CD4-positive, alpha-beta T cell treated with Interferon gamma for 1 hour (primary cell): ENCODE data around the gene RERE.
"Not testable (repeated sequence)": the region's sequence is repeated elsewhere in the genome, so short reads cannot be mapped to it uniquely, and the experiment has no call there.

Source experiments
- DNase-seq: peaks from one replicate; pipeline ENCODE4 v3.0.0-alpha.2; 2020

Gene RERE

GRCh38 chr1:8598783-8599182, 218.7 kb downstream of the RERE start:
- no peak for DNase-seq

GRCh38 chr1:8598060-8598724, 219.2 kb downstream of the RERE start:
- DNase-seq = no peak

DNA sequence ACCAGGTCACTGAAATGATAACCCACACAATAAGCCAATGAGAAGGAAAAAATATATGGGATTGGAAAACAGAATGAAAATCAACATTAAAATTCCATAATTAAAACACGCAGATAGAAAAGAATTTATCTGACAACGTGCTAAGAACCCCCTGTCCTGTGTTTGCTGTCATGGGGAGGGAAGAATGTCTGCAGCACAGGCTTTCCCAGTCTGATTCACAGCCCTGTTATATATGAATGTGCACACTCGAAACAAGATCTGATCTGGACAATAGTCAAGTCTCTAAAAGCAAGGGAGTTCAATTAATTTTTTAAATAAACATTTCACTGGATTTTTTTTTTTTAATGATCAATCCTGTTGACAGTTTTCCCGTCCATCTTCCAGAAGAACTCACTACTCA, 220.0 kb downstream of the RERE start:
- DNase-seq = no peak

- no peak for DNase-seq
These were observed 221.5 kb downstream of the RERE start for GRCh38 chr1:8595941-8596340.

DNA sequence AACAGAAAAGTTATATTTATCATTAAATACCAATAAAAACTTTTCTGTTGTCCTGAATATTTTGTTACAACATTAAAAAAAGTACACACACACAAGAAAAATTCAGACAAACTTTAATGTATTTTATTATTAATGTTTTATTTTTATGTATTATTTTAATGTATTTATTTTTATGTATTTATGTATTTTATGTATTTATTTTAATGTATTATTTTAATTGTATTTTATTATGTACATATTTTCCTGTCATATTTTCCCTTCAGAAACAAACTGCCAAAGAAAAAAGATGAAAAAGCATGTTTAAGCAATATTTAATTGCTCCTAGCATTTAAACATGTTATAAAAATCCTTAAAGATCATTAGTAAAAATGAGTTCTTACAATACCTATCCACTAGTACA, 222.1 kb downstream of the RERE start:
- no peak for DNase-seq

DNA sequence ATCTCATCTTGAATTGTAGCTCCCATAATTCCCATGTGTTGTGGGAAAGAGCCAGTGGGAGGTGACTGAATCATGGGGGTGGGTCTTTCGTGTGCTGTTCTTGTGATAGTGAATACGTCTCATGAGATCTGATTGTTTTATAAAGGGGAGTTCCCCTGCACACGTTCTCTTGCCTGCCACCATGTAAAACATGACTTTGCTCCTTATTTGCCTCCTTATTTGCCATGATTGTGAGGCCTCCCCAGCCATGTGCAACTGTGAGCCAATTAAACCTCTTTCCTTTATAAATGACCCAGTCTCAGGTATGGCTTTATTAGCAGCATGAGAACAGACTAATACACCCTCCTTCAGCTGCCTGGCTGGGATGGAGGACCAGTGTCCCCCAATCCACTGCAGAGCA, 224.1 kb downstream of the RERE start:
- not testable (repeated sequence) for DNase-seq

GRCh38 chr1:8591569-8591968, 225.9 kb downstream of the RERE start:
- no peak for DNase-seq

DNA sequence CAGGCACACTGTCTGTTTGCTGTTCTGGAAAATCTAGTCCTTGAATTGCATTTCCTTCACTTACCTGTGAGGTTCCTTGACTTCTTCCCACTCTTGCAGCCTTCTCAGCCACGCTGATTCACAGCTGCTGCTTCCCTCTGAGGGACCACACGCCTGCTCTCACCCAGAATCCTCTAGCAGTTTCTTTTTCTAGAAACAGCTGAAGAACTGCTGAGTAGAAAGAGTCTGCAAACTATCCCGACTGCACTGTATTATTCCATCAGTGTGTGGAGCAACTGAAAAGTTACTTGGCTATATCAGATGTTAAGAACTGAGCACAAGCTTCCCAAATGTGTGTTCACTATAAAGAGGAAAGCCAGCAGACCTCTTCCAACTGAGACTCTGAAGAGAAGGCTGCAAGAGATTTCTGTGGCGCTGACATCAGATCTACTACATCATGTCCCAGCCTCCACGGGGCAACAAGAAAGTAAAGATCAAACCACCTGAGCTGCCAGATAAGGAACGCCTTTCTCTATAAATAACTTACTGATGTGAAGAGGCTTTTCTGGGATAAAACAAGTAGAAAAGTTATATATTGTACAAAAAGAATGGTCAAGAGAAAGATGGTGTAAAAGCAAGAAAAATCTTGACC, 226.6 kb downstream of the RERE start:
- DNase-seq = no peak

GRCh38 chr1:8589571-8589970, 227.9 kb downstream of the RERE start:
- DNase-seq = no peak

DNA sequence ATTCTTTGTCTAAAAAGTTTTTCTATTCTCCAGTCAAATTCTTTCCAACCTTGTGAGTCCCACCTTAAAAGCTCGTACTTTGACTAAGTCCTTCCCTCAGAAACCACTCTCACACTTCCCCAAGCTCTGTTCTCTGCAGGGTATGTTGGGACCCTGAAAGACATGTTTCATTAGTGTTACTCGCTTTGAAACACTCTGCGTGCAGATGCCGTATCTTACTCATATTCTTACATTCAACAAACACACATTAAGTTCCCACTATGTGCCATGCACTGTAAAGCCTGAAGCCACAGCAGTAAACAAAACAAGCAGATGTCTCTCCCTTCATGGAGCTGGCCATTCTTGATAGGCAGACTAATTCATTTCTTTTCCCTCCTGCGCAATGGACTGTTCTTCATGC, 229.7 kb downstream of the RERE start:
- no peak for DNase-seq

- DNase-seq = no peak
These were observed 231.0 kb downstream of the RERE start for GRCh38 chr1:8586438-8586837.

DNA sequence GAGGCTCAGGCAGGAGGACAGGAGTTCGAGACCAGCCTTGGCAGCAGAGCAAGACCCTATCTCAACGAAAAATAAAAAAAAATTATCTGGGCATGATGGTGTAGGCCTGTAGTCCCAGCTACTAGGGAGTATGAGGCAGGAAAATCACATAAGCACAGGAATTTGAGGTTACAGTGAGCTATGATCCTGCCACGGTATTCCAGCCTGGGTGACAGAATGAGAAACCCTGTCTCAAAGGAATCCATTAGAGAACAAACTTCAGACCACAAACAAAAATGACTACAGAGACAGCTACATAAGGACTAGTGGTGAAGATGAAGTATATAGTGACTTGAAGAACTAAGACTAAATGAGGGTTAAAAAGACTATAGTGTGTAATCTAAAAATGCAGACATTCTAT, 233.1 kb downstream of the RERE start:
- DNase-seq = no peak

- no peak for DNase-seq
These were observed 234.4 kb downstream of the RERE start for GRCh38 chr1:8583031-8583430.

- DNase-seq = no peak
These were observed 236.9 kb downstream of the RERE start for GRCh38 chr1:8580566-8580965.

GRCh38 chr1:8578936-8579335, 238.5 kb downstream of the RERE start:
- no peak for DNase-seq

DNA sequence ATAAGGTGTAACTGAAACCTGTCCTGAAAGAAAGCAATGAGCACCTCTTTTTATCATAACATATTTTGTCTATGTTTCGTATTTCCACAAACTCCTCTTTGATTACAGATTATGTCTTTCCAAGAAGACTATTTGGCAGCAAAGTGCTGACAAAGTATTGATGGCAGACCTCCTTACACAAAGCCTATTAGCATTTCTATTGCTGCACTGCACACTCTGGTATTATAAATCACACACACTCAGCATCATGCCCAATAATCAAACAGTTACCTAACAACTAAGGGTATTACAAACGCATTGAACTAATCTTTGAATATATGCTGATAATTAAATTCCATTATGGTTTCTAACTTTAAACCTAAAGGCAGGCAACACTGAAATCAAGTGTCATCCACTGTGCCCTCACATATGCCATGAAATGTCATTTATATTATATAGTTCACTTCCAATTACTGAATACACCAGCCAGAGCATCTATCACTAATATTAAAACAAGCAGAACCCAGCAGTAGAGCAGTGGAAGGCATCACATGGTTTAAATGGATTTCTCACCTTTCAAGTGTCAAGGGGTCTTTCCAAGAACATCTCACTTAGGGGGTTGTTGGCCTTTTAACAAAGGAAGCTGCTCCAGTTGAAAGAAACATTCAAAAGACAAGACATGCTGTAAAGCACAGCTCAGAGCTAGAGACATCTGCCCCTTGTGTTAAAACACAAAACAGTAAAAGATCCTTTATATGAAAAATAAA, 239.1 kb downstream of the RERE start:
- DNase-seq = no peak

DNA sequence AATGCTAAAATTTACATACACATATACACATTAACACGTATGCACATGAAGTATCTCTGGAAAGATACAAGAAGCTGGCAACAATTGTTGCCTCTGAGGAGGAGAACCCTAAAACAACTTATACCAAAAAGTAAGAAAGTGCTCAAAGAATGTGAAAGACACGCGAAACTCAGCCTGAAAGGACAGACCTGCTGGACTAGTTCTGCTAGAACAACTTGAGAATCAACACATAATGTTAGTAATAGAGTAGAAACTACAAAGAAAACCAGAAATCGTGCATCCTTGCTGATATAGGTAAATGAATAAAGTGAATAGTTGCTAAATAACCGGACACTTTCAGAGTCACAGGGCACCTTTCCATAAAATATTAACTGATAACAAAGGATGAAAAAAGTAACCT, 242.5 kb downstream of the RERE start:
- no peak for DNase-seq

GRCh38 chr1:8572106-8572505, 245.3 kb downstream of the RERE start:
- no peak for DNase-seq

GRCh38 chr1:8571200-8571984, 246.0 kb downstream of the RERE start:
- DNase-seq = no peak

DNA sequence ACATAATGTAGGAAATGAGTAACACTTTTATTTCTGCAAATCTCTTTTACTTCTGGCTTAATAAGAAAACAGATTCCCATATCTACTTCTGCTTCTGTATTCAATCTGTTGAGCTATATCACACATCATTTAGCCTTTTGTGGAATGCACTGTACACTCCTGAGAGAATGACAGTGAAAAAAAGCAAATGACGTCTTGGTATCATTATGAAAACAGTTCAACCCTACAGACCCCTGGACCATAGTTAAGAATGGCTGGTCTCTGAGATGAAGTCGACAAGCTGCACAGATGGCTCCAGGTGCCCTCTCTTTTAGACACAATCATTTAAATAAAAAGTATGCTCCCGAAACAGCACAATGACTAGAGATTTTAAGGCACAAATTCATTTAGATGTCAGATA, 247.0 kb downstream of the RERE start:
- DNase-seq = no peak

GRCh38 chr1:8569242-8569641, 248.2 kb downstream of the RERE start:
- DNase-seq = no peak

GRCh38 chr1:8568837-8569236, 248.6 kb downstream of the RERE start:
- no peak for DNase-seq

DNA sequence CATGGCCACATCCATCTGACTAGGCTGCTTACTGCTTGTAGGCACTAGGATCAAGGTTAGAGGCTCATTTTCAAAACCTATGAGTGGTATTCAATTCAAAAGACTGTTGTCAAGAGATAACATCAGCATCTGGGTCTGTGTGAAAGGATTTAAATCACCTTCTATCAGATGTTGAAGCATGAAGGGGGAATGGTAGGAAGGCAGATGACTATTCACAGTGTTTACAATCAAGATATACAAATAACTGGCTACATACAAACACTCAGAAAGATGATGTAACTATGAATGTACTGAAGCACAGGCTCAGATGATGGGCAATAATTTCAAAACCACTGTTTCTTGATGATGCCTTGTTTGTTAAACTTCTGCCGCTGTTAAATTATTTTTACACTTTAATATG, 250.3 kb downstream of the RERE start:
- no peak for DNase-seq

- DNase-seq = no peak
These were observed 251.6 kb downstream of the RERE start for GRCh38 chr1:8565802-8566201.
